H1 (cell line): ENCODE data around the gene PPP2R2D.

Experiments
- CHD2 ChIP-seq: IDR thresholded peaks from 2 replicates; pipeline ENCODE4 v1.6.1; 2012; ENCODE audit warnings: low read length, improper control_type of control experiment
- EZH2 ChIP-seq: fragments of 200-600 bp; sonication (generic); IDR thresholded peaks from 2 replicates; pipeline ENCODE4 v1.7.1; 2012; ENCODE audit warnings: low read depth, mild to moderate bottlenecking, moderate library complexity, low read length, inconsistent platforms; ENCODE audit not compliant: severe bottlenecking
- GABPA ChIP-seq: IDR thresholded peaks from 2 replicates; pipeline ENCODE4 v1.6.1; 2011; ENCODE audit warnings: mild to moderate bottlenecking, low read length, moderate library complexity, borderline replicate concordance; ENCODE audit not compliant: insufficient read depth
- GTF2F1 ChIP-seq: IDR thresholded peaks from 2 replicates; pipeline ENCODE4 v1.6.1; 2012; ENCODE audit warnings: low read depth, low read length, improper control_type of control experiment, borderline replicate concordance
- PHF8 ChIP-seq: fragments of 200-600 bp; sonication (generic); conservative IDR thresholded peaks from 2 replicates; pipeline ENCODE4 v1.7.1; 2012; ENCODE audit warnings: low read depth, mild to moderate bottlenecking, inconsistent platforms, low read length, moderate library complexity
- POLR2A ChIP-seq, 2 experiments: IDR thresholded peaks; 1 replicate in 1 of 2; 2 replicates in 1 of 2; pipeline ENCODE4 v1.6.1; 2011; ENCODE audit warnings: low read depth in 2 of 2, low read length in 2 of 2, mild to moderate bottlenecking in 2 of 2; ENCODE audit errors: control extremely low read depth in 1 of 2
- POLR2AphosphoS5 ChIP-seq: IDR thresholded peaks from 2 replicates; pipeline ENCODE4 v1.6.1; 2011; ENCODE audit warnings: low read depth, low read length
- RNF2 ChIP-seq: fragments of 200-900, 300-1000 bp; sonication (generic); IDR thresholded peaks from 2 replicates; pipeline ENCODE4 v1.7.1; 2016; ENCODE audit warnings: borderline replicate concordance, low read depth, mild to moderate bottlenecking, antibody characterized with exemption, low read length; ENCODE audit not compliant: poor library complexity, severe bottlenecking; ENCODE audit errors: missing control alignments
- SIN3A ChIP-seq, 2 experiments: IDR thresholded peaks in 1 of 2; conservative IDR thresholded peaks in 1 of 2; 2 replicates each; pipeline ENCODE4 v1.6.1; 2011 to 2012; ENCODE audit warnings: low read length in 2 of 2, improper control_type of control experiment in 1 of 2, low read depth in 1 of 2, mild to moderate bottlenecking in 1 of 2
- SP2 ChIP-seq: IDR thresholded peaks from 2 replicates; pipeline ENCODE4 v1.6.1; 2012; ENCODE audit warnings: mild to moderate bottlenecking, low read length, inconsistent platforms
- TAF1 ChIP-seq: IDR thresholded peaks from 2 replicates; pipeline ENCODE4 v1.6.1; 2011; ENCODE audit warnings: mild to moderate bottlenecking, low read depth, low read length
- TEAD4 ChIP-seq: IDR thresholded peaks from 2 replicates; pipeline ENCODE4 v1.6.1; 2012; ENCODE audit warnings: low read depth, low read length, inconsistent platforms, mixed read lengths
- TF ChIP-seq, protein P1 (sequence below), 3 experiments: IDR thresholded peaks; 1 replicate in 2 of 3; 2 replicates in 1 of 3; pipeline versions ENCODE4 v1.5.1 to v1.6.1; 2011; ENCODE audit warnings: low read length in 3 of 3, mild to moderate bottlenecking in 3 of 3, inconsistent platforms in 2 of 3, low read depth in 1 of 3, moderate library complexity in 1 of 3; ENCODE audit not compliant: insufficient read depth in 1 of 3; ENCODE audit errors: control extremely low read depth in 1 of 3
- TF ChIP-seq, protein P2 (sequence below): IDR thresholded peaks from 2 replicates; pipeline ENCODE4 v1.6.1; 2012; ENCODE audit warnings: inconsistent platforms

DNA sequence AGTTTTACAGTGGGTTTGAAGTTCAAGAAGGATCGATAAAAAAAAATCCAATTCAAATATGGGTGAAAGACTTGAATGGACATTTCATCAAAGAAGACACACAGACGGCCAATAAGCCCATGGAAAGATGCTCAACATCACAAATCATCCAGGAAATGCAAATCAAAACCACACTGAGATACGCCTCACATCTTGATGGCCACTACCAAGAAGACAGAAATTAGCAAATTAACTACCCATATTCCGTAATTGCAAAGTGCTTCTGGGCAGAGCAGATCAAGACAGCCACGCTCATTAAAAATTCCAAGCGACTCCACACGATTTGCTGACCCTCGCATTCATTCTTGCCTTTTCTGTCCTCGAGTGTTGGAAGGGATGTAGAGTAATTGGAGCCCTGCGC is 34.1 kb upstream of the PPP2R2D start:
- TF ChIP-seq GTF2F1 (no peak), POLR2A (IDR thresholded peaks at IDR 0.05; ENCODE audit: control extremely low read depth in 1 of 2, low read depth in 2 of 2, low read length in 2 of 2) (no peak), PHF8 (no peak), SP2 (no peak), TAF1 (no peak), EZH2 (no peak), GABPA (no peak), TEAD4 (no peak), POLR2AphosphoS5 (no peak), RNF2 (no peak), SIN3A (conservative IDR thresholded peaks at IDR 0.05 in 1 of 2, IDR thresholded peaks at IDR 0.05 in 1 of 2; ENCODE audit: low read depth in 1 of 2, low read length in 2 of 2) (no peak), CHD2 (no peak)
- TF ChIP-seq, protein P1, sequence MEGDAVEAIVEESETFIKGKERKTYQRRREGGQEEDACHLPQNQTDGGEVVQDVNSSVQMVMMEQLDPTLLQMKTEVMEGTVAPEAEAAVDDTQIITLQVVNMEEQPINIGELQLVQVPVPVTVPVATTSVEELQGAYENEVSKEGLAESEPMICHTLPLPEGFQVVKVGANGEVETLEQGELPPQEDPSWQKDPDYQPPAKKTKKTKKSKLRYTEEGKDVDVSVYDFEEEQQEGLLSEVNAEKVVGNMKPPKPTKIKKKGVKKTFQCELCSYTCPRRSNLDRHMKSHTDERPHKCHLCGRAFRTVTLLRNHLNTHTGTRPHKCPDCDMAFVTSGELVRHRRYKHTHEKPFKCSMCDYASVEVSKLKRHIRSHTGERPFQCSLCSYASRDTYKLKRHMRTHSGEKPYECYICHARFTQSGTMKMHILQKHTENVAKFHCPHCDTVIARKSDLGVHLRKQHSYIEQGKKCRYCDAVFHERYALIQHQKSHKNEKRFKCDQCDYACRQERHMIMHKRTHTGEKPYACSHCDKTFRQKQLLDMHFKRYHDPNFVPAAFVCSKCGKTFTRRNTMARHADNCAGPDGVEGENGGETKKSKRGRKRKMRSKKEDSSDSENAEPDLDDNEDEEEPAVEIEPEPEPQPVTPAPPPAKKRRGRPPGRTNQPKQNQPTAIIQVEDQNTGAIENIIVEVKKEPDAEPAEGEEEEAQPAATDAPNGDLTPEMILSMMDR (IDR thresholded peaks at IDR 0.05; ENCODE audit: control extremely low read depth in 1 of 3, insufficient read depth in 1 of 3, low read depth in 1 of 3, low read length in 3 of 3) = no peak
- TF ChIP-seq, protein P2, sequence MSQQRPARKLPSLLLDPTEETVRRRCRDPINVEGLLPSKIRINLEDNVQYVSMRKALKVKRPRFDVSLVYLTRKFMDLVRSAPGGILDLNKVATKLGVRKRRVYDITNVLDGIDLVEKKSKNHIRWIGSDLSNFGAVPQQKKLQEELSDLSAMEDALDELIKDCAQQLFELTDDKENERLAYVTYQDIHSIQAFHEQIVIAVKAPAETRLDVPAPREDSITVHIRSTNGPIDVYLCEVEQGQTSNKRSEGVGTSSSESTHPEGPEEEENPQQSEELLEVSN = no peak
